Stimulated activated CD4-positive, alpha-beta T cell treated with anti-CD3 and anti-CD28 coated beads, Interleukin-4, amount 100 ng/mL, for 1 hour (primary cell): ENCODE data around the gene IGHMBP2.

Source experiments
- DNase-seq: peaks from one replicate; pipeline ENCODE4 v3.0.0-alpha.2; 2020

IGHMBP2 gene

DNA sequence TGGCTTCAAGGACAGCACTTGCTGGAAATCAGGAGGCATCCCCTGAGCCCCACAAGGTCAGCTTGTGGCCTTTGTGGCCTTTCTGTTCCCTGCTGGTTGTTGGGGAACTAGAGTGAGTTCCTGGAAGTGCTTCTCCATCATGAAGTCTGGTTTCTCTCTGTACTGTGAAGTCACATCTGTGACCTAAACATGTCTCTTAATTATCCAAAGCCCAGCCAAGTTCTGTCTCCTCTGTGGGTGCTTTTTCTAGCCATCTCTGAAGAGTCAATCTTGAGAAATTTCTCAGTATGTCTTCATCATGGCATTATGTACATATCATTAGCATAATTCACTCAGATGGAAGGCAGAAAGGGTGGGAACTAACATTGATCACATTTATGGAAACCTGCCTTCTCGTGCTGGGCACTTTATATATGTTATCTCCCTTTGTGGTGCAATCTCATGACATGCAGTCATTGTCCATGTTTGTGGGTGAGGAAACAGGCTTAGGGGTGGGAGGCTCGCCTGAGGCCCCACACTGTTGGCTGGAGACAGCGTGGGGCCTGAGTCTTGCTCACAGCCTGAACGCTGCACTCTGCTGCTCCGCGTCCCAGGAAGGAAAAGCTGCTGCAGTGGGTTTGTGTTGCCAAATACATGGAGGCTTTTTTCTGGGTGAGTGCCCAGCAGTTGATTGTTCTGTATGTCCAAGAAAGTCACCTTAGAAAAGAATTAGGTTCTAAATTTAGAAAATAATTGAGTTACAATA lies 24.6 kb downstream of the IGHMBP2 start:
- DNase-seq: no peak

DNA sequence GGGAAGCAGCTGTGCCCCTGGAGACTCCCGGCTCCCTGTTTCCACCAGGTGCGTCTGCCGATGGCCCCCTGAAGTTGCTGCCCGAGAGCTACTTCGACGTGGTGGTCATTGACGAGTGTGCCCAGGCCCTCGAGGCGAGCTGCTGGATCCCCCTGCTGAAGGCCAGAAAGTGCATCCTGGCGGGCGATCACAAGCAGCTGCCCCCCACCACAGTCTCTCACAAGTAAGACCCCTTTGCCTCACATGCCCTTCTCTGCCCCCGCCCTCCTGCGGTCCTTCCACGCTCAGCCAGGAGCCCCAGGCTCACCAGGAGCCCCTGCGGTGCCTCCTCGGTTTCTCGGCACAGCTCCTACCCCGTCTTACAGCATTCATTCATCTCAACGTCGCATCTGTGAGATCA lies 25.4 kb downstream of the IGHMBP2 start:
- DNase-seq: no peak

DNA sequence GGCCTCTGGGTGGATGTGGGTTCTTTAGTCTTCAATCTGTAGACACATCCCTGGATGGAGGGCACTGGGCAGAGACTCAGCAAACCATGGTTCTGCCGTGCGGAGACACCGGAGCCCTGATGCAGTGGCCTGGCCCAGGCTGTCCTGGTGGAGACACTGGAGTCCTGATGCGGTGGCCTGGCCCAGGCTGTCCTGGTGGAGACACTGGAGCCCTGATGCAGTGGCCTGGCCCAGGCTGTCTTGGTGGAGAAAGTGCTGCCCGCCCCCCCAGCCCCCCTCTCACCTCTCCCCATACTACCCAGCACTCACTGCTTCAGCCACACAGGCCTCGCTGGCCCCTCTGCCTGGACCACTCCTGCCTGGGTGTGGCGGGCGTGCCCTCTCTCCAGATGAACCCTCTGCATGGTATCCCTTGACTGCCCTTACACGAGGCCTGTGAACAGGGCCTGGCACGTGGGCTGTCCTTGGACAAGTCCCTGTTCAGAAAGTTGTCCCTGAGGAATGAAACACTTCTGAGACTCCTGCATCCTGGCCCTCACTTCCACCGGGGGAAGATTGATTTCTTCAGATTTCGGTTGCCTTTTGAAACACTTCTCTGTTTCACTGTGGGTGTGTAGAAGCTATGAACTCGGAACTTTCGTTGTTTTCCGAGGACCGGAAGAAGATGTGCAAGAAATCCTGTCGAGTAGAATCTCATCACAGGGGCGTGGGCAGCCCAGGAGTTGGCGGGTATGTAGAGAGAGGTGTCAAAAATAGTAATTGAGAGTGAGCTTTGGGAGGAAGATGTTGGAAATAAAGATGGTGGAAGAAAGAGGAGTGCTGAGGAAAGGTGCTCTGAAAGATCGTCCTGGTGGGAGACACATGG lies 26.2 kb downstream of the IGHMBP2 start:
- DNase-seq: no peak

DNA sequence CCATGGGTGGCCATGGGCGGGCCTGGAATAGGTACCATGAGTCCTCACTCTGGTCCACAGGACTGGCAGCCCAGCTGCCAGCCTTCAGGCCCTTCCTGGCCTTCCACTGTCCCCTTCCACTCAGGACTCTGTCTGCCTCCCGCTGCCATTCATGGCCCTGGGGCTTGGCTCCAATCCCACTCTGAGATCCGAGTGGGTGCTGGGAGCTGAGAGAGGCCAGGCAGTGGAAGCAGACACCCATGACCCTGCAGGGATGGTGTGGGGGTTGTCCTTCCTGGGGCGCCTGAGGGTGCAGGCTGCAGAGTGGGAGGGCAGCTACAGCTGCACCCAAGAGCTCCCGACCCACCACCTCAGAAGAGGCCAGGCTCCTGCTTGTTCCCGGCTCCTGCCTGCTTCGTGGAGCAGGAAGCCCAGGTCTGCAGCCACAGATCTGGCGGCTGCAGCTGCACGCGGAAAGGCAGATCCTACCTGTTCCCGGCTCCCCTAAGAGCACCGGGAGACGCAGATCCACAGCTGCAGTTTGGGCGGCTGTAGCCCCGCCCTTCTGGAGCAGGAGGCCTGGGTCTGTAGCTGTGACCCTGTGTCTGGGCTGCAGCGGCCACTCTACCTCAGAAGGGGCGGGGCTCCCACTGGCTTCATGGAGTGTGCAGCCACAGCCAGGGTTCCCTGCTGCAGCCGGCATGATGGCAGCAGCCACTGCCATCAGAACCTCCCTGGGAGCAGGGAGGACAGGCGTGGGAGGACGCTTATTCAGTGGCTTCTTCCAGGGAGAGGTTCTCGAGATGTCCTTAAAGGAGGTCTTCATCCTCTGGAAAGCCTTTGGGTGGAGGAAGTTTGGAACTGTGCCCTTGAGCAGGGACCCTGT lies 27.5 kb downstream of the IGHMBP2 start:
- no peak for DNase-seq

DNA sequence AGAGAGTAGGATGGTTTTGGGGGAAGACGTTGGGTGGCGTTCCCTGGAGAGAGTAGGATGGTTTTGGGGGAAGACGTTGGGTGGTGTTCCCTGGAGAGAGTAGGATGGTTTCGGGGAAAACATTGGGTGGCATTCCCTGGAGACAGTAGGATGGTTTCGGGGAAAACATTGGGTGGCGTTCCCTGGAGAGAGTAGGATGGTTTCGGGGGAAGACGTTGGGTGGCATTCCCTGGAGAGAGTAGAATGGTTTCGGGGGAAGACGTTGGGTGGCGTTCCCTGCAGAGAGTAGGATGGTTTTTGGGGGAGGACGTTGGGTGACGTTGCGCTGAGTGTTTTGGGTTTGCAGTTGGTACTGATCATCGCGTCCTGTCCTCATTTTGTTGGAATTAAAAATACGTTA lies 28.2 kb downstream of the IGHMBP2 start:
- DNase-seq: no peak

DNA sequence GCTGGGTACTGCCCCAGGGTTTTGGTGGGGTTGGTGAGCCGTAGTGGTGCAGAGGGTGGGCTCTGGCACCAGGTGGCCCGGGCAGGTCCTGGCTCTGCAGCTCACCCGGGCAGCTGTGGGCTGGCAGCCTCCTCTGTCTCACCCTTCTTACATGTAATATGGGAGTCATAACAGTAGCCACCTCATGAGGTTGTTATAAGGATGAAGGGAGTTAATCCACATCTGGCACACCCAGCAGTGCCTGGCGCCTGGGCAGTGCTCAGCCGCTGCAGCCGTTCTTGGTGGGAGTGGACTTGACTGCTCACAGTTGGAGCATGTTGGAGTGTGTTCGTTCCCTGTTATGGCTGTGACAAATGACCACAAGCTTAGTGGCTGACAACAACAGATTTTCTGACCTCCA lies 28.7 kb downstream of the IGHMBP2 start:
- no peak for DNase-seq

DNA sequence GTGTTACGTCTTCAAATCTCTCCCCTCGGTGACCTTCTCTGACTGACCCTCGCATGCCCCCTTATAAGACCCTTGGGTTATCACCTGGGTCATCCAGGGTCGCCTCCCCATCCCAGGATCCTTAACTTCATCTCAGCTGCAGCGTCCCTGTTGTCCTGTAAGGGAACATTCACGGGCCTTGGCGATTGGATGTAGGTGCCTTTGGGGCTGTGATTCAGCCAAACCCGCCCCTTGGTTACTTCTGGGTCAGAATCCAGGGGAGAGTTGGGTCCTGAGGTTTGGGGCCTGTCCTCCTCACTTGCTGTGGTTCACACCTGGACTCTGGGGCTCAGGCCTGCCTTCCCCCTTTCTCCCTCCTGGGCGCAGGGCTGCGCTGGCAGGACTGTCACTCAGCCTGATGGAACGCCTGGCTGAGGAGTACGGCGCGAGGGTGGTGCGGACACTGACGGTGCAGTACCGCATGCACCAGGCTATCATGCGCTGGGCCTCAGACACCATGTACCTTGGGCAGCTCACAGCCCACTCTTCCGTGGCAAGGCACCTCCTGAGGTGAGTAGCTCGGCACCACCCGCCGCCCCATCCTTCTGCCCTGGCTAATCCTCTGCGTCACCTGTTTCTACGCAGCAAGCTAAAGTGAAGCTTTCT lies 29.4 kb downstream of the IGHMBP2 start:
- no peak for DNase-seq

DNA sequence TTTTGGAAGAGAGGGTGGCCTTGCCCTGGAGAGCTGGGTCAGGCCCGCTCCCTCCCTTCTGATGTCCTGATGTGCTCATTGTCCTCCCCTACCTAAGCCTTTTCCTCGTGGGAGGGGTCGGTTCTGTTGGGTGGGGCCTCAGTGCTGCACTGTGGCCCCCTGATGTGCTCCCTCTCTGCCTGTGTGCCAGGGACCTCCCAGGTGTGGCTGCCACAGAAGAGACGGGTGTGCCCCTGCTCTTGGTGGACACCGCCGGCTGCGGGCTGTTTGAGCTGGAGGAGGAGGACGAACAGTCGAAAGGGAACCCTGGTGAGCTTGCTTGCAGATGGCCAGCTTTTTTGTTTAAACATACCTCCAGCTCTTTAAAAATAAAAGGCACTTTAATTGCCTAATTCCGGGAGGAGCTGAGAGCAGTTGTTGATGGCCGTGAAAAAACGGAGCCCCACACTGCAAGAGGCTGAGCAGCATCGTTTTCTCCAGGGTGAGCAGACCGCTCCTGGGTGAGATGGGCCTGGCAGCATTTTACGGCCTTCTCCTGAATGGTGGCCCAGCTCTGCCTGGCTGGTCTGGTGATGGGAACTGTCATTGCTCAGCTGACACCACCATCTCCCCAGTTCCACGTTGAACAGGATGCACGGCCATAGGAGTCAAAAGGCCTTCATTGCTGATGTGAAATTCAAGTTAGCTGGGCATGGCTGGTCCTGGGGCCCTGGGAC lies 30.1 kb downstream of the IGHMBP2 start:
- no peak for DNase-seq

DNA sequence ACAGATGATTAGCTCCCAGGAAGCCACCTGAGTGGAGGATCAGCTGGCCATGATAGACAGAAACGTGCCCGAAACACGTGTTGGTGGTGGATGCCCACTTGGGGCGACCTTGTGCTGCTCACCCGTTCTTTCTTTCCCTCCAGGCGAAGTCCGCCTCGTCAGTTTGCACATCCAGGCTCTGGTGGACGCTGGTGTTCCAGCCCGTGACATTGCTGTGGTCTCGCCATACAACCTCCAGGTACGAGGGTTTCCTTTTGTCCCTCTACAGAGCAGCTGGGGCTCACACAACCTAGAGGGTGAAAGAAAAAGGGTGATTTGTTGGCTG lies 30.6 kb downstream of the IGHMBP2 start:
- DNase-seq: no peak

DNA sequence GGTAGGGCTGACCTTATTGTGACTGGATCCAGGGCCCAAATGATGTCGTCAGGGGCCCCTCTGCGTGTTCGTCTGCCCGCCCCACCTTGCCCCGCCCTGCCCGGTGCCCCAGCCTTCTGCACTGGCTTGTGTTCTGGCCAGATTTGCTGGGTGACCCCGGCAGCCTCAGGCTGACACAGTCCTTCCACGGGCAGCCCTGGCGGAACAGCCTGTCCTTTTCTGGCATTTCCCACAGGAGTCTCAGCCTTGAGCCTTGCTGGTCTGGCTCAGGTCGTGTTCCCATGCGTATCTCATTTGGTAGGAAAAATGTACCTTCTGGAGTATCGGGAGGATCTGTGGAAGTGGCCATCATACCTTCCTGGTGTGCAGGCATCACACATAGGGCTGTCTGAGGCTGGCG lies 31.0 kb downstream of the IGHMBP2 start:
- no peak for DNase-seq

DNA sequence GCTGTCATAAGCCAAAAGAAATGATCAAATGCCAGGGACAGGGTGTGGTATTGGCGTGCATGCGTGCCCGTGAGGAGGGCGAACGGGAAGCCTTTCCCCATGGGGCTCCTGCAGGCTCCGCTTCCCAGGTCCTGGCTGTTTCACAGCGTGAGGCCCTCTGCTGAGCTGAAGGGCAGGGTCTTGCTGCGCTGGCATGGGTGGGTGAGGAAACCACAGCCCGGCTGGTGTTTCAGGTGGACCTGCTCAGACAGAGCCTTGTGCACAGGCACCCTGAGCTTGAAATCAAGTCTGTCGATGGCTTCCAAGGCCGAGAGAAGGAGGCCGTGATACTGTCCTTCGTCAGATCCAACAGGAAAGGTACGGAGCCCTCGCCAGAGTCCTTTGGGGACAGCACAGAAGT lies 31.4 kb downstream of the IGHMBP2 start:
- DNase-seq: no peak

DNA sequence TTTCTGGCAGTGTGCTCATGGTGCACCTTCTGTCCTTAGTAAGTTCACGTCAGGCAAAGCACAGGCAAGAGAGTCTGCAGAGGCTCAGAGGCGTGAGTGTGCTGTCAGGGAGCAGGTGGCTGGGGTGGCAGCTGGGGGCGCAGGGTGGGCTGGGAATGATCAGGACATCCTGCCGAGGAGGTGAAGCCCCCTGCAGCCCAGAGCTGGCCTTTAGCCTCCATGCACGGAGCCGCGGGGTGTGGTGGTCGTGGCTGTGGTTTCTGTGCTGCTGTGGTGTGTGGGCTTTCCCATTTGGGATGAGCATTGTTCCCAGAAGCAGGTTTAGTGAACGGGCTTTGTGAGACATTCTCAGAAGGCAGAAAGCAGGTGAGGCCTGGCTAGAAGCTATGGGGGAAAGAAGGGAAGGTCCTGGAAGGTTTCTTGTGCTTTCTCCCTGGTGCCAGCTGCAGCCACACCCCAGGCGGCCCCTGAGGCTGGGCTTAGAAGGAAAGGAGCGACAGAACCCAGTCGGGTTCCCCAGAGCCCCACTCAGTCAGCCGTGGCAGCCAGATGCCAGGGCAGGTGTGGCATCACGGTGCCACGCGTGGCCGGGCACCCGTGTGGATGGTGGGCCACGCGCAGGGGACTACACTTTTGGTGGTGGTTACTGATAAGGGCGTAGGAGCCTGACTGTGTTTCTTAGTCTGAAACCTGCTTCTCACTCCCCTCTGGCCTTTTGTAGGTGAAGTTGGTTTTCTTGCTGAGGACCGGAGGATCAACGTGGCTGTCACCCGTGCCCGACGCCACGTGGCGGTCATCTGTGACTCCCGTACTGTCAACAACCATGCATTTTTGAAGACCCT lies 32.0 kb downstream of the IGHMBP2 start:
- DNase-seq: no peak

DNA sequence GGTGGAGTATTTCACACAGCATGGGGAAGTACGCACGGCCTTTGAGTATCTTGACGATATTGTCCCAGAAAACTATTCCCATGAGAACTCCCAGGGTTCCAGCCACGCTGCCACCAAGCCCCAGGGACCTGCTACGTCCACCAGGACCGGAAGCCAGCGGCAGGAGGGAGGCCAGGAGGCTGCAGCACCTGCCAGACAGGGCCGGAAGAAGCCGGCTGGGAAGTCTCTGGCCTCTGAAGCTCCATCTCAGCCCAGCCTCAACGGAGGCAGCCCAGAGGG lies 32.6 kb downstream of the IGHMBP2 start:
- DNase-seq: no peak

DNA sequence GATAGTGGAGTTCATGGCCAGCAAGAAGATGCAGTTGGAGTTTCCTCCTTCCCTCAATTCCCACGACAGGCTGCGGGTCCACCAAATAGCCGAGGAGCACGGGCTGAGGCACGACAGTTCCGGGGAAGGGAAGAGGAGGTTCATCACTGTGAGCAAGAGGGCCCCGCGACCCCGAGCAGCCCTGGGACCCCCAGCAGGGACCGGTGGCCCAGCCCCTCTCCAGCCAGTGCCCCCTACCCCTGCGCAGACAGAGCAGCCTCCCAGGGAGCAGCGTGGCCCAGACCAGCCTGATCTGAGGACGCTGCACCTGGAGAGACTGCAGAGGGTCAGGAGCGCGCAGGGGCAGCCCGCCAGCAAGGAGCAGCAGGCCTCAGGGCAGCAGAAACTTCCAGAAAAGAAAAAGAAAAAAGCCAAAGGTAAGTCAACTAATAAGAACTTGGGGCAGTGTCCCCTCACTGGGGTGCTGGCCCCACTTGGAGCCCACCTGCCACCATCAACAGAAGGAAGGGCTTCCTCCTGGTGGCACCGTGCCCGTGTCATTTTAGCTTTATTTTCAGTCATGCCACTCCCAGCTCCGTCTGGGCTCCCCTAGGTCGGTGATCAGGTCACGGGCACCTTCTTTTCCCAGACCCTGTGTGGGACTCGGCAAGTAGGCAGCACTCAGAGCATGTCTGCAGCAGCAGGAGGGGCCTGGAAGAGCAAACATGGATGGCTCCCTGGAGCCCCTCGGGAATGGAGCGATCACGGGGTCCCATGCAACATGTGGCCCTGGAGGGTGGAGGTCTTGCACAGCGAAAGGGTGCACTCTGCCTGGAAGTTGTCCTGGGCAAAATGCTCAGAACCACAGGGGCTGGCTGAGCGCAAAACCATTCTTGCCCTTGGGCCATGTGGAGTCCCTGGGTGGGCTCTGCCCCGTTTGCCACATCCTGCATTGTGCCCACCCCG lies 33.3 kb downstream of the IGHMBP2 start:
- DNase-seq: no peak

DNA sequence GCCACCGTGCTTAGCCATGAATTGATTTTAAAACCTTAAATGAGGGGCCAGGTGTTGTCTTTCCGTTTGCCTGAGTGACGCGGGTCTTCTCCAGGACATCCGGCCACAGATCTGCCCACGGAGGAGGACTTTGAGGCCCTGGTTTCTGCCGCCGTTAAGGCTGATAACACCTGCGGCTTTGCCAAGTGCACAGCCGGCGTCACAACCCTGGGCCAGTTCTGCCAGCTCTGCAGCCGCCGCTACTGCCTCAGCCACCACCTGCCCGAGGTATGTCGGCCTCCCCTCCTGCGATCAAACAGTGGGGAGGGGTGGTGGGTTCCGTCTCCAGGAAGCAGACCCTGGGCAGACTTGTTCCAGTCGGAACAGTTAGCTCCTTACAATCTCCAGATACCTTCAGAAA lies 34.4 kb downstream of the IGHMBP2 start:
- DNase-seq: no peak

DNA sequence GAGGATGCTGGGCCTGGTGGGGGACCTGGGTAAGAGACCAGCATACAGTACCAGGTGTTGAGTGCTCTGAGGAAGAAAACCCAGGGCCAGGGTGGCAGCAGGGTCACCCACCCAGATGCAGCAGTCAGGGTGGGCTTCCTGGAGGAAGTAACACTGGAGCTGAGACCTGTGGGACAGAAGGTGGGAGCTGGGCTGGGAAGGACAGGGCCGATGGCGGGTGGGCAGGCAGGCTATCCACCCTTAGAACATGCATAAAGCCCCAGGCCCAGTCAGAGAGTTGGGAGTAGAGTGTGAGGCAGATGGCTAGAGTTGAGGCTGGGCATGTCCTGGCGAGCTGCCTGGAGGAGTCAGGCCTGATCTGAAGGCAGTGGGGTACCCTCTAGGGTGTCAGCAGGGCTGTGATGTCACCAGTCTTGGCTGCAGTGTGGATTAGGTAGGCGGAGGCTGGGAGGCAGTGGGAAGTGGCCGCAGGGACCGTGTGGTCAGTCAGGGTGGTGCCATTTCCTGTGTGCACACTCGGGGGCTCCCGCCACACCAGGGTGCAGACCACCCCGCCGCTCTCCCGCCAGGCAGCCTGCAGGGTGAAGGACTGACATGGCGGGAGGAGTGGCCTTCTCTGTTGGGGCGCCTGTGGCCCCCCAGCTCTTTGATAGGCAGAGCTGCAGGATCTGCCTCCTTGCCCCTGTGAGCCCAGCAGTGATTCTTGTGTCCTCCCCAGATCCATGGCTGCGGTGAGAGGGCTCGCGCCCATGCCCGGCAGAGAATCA lies 35.3 kb downstream of the IGHMBP2 start:
- DNase-seq: no peak

DNA sequence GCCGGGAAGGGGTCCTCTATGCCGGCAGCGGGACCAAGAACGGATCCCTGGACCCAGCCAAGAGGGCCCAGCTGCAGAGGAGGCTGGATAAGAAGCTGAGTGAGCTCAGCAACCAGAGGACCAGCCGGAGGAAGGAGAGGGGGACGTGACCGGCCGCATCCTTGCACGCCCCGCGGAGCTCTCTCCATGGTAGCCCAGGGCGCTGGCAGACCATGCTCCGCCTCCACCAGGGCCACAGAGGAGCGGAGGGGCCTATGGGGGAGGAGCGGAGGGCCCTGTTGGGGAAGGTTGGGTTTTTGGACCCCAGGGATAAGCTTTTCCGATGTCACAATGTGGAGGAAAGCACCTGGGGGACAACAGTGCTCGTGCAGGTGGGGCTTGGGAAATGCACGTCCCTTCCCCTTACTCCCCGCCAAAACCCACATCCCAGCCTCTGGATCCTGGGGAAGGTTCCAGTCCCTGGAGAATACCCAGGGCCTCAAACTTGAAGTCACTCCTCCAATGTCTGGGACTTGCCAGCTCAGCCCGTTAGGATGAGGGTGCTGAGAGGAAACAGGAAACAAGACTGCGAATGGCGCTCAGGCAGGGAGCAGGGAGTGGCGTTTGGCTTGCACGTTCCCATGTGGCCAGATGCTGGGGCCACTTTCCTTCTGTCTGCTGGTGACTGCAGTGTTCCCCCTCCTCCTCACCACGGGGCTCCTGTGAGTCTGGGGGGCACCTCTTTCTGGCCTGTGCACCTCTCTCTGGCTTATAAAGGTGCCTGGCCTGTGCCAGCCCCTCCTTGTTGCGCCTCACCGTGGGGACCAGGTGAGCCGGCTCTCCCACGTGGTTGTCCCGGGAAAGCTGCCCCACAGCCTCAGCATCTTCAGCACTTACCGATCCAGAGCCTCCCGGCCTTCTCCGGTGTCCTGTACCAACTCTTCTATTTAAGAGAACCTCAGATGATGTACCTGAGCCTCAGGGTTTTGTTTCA lies 36.2 kb downstream of the IGHMBP2 start:
- no peak for DNase-seq

DNA sequence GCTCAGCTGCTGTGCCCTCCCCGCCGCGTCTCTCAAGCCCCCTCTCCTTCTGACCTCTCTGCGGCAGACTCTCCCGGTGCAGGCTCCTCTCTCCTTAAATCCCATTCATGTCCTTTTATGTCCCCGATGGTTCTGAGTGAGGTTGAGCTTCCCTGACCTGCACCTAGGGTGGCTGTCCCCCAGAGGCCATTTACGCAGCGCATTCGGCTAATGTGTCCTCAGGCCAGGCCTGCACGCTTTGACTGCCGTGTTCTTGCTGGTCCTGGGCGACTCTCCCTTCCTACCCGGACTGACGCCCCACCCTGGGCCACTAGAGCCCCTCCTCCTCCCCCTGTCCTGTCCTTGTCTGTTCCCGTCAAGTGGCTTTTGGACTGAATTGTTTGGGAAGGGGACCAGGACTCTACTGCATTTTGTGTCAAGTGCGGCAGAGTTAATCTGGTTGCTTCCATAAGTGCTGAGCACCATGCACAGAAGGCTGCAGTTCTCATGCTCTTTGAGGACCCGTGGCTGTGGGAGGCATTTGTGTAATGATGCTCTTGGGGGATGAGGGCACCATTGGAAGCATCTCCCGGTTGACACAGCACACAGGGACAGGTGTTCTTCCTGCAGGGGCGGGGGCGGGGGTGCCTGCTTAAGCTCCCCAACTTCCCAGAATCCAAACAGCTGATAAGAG lies 37.1 kb downstream of the IGHMBP2 start:
- DNase-seq: no peak
